Hepatocyte (in vitro differentiated cells): ENCODE measurements around the gene GKN2.

Source experiments
- CTCF ChIP-seq: fragments of 200-600 bp; sonication (generic); IDR thresholded peaks from 2 replicates; pipeline ENCODE4 v1.5.1; 2016; ENCODE audit warnings: antibody characterized with exemption, mild to moderate bottlenecking; ENCODE audit not compliant: poor library complexity
- EZH2 ChIP-seq: fragments of 200-600 bp; sonication (generic); IDR thresholded peaks from 2 replicates; pipeline ENCODE4 v1.6.1; 2016; ENCODE audit warnings: antibody characterized with exemption, mild to moderate bottlenecking, borderline replicate concordance

GRCh38 chr2:68961380-68961779, 8.7 kb upstream of the GKN2 start:
- no peak for TF ChIP-seq EZH2
- no peak for TF ChIP-seq CTCF
